ENCODE measurements around the gene APBB2.
"Not testable (repeated sequence)": the region's sequence is repeated elsewhere in the genome, so short reads cannot be mapped to it uniquely, and the experiment has no call there.

APBB2 gene

DNA sequence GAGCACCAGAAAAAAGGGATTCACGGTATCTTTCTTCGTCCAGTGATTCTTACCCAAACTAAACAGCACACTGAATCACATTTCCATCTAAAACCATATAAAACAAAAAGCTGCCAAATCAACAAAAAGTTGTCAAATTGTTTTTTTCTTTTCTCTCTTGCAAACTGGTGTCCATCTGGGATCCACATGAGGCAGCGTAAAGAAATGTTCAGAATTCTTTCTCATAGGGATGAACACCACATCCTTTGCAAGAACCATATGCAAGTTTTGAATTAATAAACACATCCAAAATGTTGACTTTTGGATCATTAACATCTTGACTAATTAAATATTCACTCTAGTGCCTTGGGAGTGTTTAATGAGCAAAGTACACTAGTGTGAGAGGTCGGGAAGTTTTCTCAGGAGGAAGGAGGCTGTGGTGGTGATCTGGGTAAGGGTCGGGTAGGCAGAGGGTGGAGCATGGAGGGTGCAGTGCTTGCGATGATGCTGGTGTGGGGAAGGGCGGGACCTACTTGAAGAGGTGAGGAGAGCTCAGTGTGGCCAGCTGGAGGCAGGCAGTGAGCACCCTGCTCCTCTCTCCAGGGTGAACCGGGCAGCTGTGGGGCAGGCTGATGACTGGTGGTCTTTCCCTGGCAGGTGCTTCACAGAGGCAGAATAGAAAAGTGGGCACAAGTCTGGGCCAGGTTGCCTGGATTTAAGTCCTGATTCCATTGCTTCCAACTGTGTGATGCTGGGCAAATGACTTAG is 391.7 kb downstream of the APBB2 start:
- no peak for DNase-seq
- in situ Hi-C loops (cut with MboI; ENCODE audit: low pct_unique_long_range_greater_than_20kb, low sequenced_read_pairs): no loop called here

DNA sequence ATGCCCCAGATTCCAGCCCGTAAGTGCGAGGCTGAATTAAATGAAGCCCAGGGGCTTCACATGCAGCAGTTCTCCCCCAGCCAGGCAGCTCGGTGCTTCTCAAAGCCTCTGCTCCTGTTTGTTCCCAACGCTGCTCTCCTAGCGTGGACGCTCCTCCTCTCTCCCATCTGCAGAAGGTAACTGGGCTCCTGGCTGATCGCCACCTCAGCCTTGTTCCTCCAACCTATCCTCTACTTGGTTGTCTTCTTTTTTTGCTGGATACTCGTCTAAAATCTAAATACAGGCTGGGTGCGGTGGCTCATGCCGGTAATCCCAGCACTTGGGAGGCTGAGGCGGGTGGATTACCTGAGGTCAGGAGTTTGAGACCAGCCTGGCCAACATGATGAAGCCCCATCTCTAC is 394.2 kb downstream of the APBB2 start:
- DNase-seq: no peak
- in situ Hi-C loops (cut with MboI; ENCODE audit: low pct_unique_long_range_greater_than_20kb, low sequenced_read_pairs): no loop called here

DNA sequence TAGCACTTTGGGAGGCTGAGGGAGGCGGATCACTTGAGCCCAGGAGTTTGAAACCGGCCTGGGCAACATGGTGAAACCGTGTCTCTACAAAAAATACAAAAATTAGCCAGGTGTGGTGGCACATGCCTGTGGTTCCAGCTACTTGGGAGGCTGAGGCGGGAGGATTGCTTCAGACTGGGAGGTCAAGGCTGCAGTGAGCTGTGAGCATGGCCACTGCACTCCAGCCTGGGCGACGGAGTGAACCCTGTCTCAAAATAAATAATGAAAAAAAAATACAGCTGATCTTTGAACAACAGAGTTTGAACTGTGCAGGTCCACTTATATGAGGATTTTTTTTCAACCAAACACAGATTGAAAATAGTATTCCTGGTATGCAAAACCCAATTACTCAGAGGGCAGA is 397.2 kb downstream of the APBB2 start:
- in situ Hi-C loops (cut with MboI; ENCODE audit: low pct_unique_long_range_greater_than_20kb, low sequenced_read_pairs); DNase-seq: not testable (repeated sequence)

- no peak for DNase-seq
- in situ Hi-C loops (cut with MboI; ENCODE audit: low pct_unique_long_range_greater_than_20kb, low sequenced_read_pairs): no loop called here
Observed at GRCh38 chr4:40812856-40813255, 401.5 kb downstream of the APBB2 start.

GRCh38 chr4:40812386-40812785 is 402.0 kb downstream of the APBB2 start:
- no peak for DNase-seq
- in situ Hi-C loops (cut with MboI; ENCODE audit: low pct_unique_long_range_greater_than_20kb, low sequenced_read_pairs): no loop called here

DNA sequence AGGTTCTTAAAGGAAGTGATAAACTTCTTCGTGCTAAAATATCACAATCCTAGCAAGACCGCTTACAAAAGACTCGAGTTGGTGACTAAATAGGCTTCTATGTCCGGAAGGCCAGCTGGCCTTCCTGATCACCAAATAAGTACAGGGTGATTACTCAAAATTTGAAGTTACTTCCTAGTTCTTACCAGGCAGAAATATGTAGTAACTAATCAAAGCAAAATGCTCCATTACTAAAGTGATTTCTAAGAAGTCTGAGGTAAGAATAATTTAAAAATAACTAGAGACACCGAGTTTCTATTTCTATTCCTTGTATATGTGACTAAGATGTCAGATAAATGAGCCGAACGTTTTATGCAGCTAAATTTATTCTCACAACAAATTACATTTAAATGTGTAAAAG is 402.4 kb downstream of the APBB2 start:
- no peak for DNase-seq
- in situ Hi-C loops (cut with MboI; ENCODE audit: low pct_unique_long_range_greater_than_20kb, low sequenced_read_pairs): no loop called here

GRCh38 chr4:40808926-40809457 is 405.4 kb downstream of the APBB2 start:
- DNase-seq: no peak
- in situ Hi-C loops (cut with MboI; ENCODE audit: low pct_unique_long_range_greater_than_20kb, low sequenced_read_pairs): no loop called here

DNA sequence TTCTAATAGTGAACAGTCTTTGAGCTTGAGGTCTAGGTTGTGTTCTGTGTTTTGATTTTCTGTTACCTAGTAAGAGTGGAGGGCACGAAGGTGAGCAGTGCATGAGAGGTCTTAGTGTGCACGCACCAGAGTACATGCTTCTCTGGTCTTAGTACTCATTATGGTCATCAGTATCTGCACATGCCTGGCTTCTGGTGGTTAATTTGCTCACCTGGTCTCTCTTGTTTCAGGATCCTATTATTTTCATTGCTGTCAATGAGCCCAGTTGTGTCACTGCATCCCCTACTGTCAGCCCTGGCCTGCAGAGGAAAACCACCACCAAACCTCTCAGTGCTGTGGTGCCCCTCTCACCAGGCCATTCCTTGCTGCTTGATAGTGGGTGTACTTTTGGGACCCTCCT is 409.7 kb downstream of the APBB2 start:
- in situ Hi-C loops (cut with MboI; ENCODE audit: low pct_unique_long_range_greater_than_20kb, low sequenced_read_pairs): no loop called here
- DNase-seq: no peak

- in situ Hi-C loops (cut with MboI; ENCODE audit: low pct_unique_long_range_greater_than_20kb, low sequenced_read_pairs): no loop called here
- no peak for DNase-seq
Observed at GRCh38 chr4:40800064-40800463, 414.3 kb downstream of the APBB2 start.

DNA sequence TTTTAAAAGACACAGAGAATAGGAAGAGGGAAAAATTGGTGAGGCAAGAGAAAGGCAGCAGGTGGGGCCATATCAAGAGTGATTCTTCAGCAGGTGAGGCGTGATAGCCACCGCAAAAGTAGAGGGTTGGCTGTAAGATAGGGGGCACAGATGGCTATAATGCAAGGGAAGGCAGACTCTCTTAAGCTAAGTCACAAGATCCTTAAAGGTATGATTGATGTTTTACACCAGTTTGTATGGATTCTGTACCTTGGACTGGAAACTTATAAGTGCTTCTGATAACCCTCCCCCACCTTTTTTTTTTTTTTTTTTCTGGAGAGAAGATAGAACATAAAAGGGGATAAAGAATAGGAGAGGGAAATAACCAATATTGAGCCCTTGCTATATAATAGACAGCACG is 424.6 kb downstream of the APBB2 start:
- no peak for DNase-seq
- in situ Hi-C loops (cut with MboI; ENCODE audit: low pct_unique_long_range_greater_than_20kb, low sequenced_read_pairs): no loop called here

GRCh38 chr4:40789031-40789430 is 425.3 kb downstream of the APBB2 start:
- in situ Hi-C loops (cut with MboI; ENCODE audit: low pct_unique_long_range_greater_than_20kb, low sequenced_read_pairs): no loop called here
- DNase-seq: peak; percentile 43

- in situ Hi-C loops (cut with MboI; ENCODE audit: low pct_unique_long_range_greater_than_20kb, low sequenced_read_pairs): no loop called here
- no peak for DNase-seq
Observed at GRCh38 chr4:40788331-40788730, 426.0 kb downstream of the APBB2 start.

DNA sequence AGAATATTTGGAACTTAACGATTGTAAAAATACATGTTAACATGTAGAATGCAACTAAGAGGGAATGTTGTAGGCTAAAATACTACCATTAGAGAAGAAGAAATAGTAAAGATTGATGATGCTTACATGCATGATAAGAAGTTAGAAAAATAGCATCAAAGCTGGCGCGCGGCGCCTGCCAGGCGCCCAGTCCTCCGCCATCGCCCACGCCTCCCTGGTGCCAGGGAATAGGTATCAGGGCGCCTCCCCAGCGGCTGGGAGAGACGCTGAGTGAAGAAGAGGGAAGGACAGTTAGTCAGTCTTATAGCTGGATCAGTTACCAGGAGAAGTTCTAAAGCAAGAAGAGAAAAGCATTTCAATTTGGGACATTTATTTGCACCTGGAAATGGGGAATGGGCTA is 428.6 kb downstream of the APBB2 start:
- in situ Hi-C loops (cut with MboI; ENCODE audit: low pct_unique_long_range_greater_than_20kb, low sequenced_read_pairs): no loop called here

GRCh38 chr4:40782876-40783275 is 431.5 kb downstream of the APBB2 start:
- DNase-seq: no peak
- in situ Hi-C loops (cut with MboI; ENCODE audit: low pct_unique_long_range_greater_than_20kb, low sequenced_read_pairs): no loop called here

More for the DNA sequence above, 428.6 kb downstream of the APBB2 start:
- DNase-seq: no peak

DNA sequence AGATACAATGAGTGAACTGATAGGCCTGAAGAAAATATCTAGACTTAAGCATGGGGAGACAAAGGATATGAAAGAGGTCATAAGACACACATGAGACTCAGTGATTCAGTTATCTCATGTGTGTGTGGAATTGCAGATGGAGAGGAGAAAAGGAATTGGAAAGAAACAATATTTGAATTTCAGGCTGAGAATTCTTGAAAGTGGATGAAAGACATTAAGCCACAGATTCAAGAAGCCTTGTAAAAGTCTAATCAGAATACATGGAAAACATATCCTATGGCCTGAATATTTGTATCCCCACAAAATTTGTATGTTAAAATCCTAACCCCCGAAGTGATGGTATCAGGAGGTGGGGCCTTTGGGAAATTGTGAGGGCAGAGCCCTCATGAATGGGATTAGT is 436.3 kb downstream of the APBB2 start:
- DNase-seq: no peak
- in situ Hi-C loops (cut with MboI; ENCODE audit: low pct_unique_long_range_greater_than_20kb, low sequenced_read_pairs): no loop called here

GRCh38 chr4:40769266-40769665 is 445.1 kb downstream of the APBB2 start:
- no peak for DNase-seq
- in situ Hi-C loops (cut with MboI; ENCODE audit: low pct_unique_long_range_greater_than_20kb, low sequenced_read_pairs): no loop called here

GRCh38 chr4:40763228-40763716 is 451.1 kb downstream of the APBB2 start:
- DNase-seq: peak; percentile 11
- in situ Hi-C loops (cut with MboI; ENCODE audit: low pct_unique_long_range_greater_than_20kb, low sequenced_read_pairs): no loop called here

Measured in KBM-7 (cell line).